ENCODE data around the gene FHL2. TPM values are rescaled to one million over a fixed set of nuclear protein-coding genes. Genes with fewer than 3 reads are reported as not detected.

FHL2 gene
- total RNA-seq, 6 experiments from 2014 or later: 4.2 to 36.6 (median 12.0) TPM

DNA sequence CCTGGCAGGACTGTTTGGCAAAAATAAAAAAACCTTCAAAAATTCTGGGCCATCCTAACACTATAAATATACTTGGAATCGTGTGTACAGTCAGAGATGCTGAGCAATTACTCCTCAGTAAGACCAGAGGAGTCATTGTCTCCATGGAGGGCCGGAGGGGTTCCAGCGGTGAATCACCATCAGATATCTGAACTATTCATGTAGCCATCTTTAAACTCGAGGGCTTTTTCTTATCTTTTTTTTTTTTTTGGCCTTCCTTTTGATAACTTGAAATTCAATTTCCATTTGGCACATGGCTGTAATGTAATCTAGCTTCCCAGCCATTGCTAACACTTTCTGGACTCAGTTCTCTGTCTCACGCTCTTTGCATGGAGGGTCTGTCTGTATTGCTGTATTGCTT lies 7.4 kb upstream of the FHL2 start:
- intact Hi-C loops (cut with DNase I): no loop called here
- no peaks in the 10 kb centered on the region for H3K27me3 ChIP-seq
- no peak for TF ChIP-seq POLR2A (IDR thresholded peaks at IDR 0.05)
- TF ChIP-seq, protein P1, sequence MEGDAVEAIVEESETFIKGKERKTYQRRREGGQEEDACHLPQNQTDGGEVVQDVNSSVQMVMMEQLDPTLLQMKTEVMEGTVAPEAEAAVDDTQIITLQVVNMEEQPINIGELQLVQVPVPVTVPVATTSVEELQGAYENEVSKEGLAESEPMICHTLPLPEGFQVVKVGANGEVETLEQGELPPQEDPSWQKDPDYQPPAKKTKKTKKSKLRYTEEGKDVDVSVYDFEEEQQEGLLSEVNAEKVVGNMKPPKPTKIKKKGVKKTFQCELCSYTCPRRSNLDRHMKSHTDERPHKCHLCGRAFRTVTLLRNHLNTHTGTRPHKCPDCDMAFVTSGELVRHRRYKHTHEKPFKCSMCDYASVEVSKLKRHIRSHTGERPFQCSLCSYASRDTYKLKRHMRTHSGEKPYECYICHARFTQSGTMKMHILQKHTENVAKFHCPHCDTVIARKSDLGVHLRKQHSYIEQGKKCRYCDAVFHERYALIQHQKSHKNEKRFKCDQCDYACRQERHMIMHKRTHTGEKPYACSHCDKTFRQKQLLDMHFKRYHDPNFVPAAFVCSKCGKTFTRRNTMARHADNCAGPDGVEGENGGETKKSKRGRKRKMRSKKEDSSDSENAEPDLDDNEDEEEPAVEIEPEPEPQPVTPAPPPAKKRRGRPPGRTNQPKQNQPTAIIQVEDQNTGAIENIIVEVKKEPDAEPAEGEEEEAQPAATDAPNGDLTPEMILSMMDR (IDR thresholded peaks at IDR 0.05): no peak
- H3K36me3 ChIP-seq: no peaks in the 10 kb centered on the region
- DNase-seq (no peak), ATAC-seq (no peak)
- WGBS (ENCODE audit: insufficient coverage, low coverage, low lambda C conversion rate, missing lambda C conversion rate): 52% methylated on average over 5 of the region's 5 CpGs
- H3K4me1 ChIP-seq: no peaks in the 10 kb centered on the region
- no peaks in the 10 kb centered on the region for H3K9me3 ChIP-seq
- no peak overlapping the region for H3K27ac ChIP-seq
- no peak overlapping the region for H3K4me3 ChIP-seq

DNA sequence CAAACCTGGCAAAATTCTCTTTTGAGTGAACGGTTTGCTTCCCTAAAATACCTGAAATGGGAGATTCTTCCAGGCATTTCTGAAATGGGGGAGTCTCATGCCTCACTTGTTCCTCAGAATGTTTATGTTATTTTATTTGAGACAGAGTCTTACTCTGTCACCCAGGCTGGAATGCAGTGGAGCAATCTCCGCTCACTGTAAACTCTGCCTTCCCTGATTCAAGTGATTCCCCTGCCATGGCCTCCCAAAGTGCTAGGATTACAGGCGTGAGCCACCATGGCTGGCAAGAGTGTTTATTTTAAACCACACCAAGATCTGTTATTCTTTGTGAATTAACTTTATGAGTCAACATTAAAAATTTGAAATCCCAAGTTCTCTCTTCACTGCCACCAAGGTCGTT lies 6.4 kb upstream of the FHL2 start:
- no peaks in the 10 kb centered on the region for H3K27me3 ChIP-seq
- no peak for DNase-seq
- H3K36me3 ChIP-seq: no peaks in the 10 kb centered on the region
- ATAC-seq: no peak
- H3K4me1 ChIP-seq: no peaks in the 10 kb centered on the region
- intact Hi-C loops (cut with DNase I): no loop called here
- 84% methylated on average over 4 of the region's 4 CpGs for WGBS (ENCODE audit: insufficient coverage, low coverage, low lambda C conversion rate, missing lambda C conversion rate)
- H3K4me3 ChIP-seq: no peak overlapping the region
- no peak overlapping the region for H3K27ac ChIP-seq
- TF ChIP-seq, protein P1 (IDR thresholded peaks at IDR 0.05): no peak
- no peak for TF ChIP-seq POLR2A (IDR thresholded peaks at IDR 0.05)
- H3K9me3 ChIP-seq: no peaks in the 10 kb centered on the region

DNA sequence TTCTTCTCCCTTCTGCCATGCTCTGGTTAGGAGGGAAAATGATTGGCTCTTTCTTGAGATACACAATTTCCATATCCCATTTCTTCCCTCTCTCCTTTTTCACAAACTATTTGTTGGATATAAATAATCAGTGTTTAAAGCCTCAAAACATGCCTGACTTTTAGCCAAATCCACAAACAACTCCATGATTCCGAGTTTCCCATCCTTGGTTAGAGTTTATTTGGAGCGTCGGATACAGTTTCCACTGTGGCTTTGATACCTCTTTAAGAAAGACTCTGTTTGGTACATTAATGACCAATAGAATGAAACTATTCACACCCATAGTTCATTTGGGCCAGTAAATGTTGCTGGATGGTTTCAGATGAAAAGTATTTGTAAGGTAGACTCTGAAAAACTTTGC lies 5.9 kb upstream of the FHL2 start:
- no peaks in the 10 kb centered on the region for H3K4me1 ChIP-seq
- no peaks in the 10 kb centered on the region for H3K9me3 ChIP-seq
- DNase-seq (no peak), ATAC-seq (no peak)
- TF ChIP-seq, protein P1 (IDR thresholded peaks at IDR 0.05): no peak
- no peak for TF ChIP-seq POLR2A (IDR thresholded peaks at IDR 0.05)
- H3K27ac ChIP-seq: no peak overlapping the region
- H3K27me3 ChIP-seq: no peaks in the 10 kb centered on the region
- intact Hi-C loops (cut with DNase I): no loop called here
- H3K4me3 ChIP-seq: no peak overlapping the region
- H3K36me3 ChIP-seq: no peaks in the 10 kb centered on the region
- 76% methylated on average over 3 of the region's 3 CpGs for WGBS (ENCODE audit: insufficient coverage, low coverage, low lambda C conversion rate, missing lambda C conversion rate)

DNA sequence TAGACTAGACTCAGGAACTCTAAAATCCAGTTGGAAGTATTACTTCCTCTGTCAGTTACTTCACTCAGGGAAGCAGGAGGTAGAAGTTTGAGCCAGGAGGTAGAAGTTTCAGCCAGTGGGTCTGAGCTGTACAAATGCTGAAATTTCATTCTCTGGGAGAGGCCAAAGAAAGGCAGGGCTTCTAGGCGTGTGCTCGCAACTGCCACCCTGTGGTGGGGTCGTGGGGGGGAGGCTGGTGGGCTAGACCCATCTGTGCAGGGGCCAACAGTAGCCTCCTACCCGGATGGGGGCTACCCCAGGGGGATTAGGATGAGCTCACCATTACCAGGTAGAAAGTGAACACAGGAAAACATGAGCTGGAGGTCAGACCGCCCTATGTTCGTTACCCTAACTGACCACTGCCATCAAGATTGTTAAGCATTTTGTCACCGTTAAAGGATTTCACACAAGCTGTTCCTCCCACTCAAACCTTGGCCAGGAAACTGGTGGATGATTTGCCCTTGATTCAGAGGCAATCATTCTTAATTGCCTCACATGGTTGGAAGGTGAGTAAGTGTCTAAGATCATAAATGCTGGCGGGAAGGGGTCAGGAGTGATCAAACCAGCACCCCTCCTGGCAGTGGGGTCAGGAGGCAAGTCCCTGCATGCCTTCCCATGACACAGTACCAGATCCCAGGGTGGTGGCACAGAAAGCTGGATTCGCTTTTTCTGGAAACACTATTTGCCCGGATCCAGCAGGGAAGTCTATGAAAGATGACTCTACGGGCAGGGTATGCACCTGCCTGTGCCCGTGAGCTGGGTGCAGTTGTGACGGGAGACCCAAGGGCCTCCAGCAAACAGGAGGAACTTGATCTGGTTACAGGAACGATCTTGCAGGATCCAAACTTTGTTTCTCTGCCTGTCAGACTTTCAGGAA lies 5.2 kb upstream of the FHL2 start:
- WGBS (ENCODE audit: insufficient coverage, low coverage, low lambda C conversion rate, missing lambda C conversion rate): 46% methylated on average over 6 of the region's 14 CpGs

More for the DNA sequence above, 5.2 kb upstream of the FHL2 start:
- intact Hi-C loops (cut with DNase I): no loop called here
- H3K27ac ChIP-seq: no peak overlapping the region
- no peaks in the 10 kb centered on the region for H3K27me3 ChIP-seq
- TF ChIP-seq, protein P1 (IDR thresholded peaks at IDR 0.05): no peak
- no peak for TF ChIP-seq POLR2A (IDR thresholded peaks at IDR 0.05)
- no peak for DNase-seq
- peak in 1 of 4 donors; percentile 52 for ATAC-seq
- H3K4me3 ChIP-seq: no peak overlapping the region
- no peaks in the 10 kb centered on the region for H3K9me3 ChIP-seq
- H3K36me3 ChIP-seq: no peaks in the 10 kb centered on the region
- H3K4me1 ChIP-seq: no peaks in the 10 kb centered on the region

Data from right lobe of liver (tissue), 6 donors.